Neuronal stem cell (in vitro differentiated cells): ENCODE results near the gene CEL.

Source experiments
- DNase-seq: peaks from one replicate; pipeline ENCODE4 v3.0.0-alpha.2; 2013; ENCODE audit warnings: low spot score
- H2AFZ ChIP-seq: one replicate; pipeline ENCODE4 v1.6.1; 2013; ENCODE audit warnings: mild to moderate bottlenecking, low read length, inconsistent platforms
- H2AK5ac ChIP-seq: 2 replicates; pipeline ENCODE4 v1.6.1; 2013; ENCODE audit warnings: low read depth, mild to moderate bottlenecking, inconsistent platforms, low read length, moderate library complexity, mixed read lengths
- H2BK120ac ChIP-seq: 2 replicates; pipeline ENCODE4 v1.6.1; 2013; ENCODE audit warnings: low read depth, mild to moderate bottlenecking, inconsistent platforms, low read length, moderate library complexity, mixed read lengths
- H2BK12ac ChIP-seq: one replicate; pipeline ENCODE4 v1.6.1; 2013; ENCODE audit warnings: low read length, inconsistent platforms
- H2BK15ac ChIP-seq: 2 replicates; pipeline ENCODE4 v1.6.1; 2013; ENCODE audit warnings: mild to moderate bottlenecking, low read length, inconsistent platforms, mixed read lengths
- H2BK5ac ChIP-seq: one replicate; pipeline ENCODE4 v1.6.1; 2013; ENCODE audit warnings: inconsistent platforms, mild to moderate bottlenecking, low read length, moderate library complexity
- H3K14ac ChIP-seq: one replicate; pipeline ENCODE4 v1.6.1; 2013; ENCODE audit warnings: low read length, inconsistent platforms
- H3K18ac ChIP-seq: 2 replicates; pipeline ENCODE4 v1.6.1; 2013; ENCODE audit warnings: low read length, inconsistent platforms
- H3K23ac ChIP-seq: 2 replicates; pipeline ENCODE4 v1.6.1; 2013; ENCODE audit warnings: low read depth, mild to moderate bottlenecking, mixed read lengths, low read length, inconsistent platforms; ENCODE audit not compliant: poor library complexity
- H3K27ac ChIP-seq: replicated peaks from 3 replicates; pipeline ENCODE4 v1.5.1; 2013; ENCODE audit warnings: low read length, inconsistent platforms
- H3K27me3 ChIP-seq, 3 experiments: 2 replicates each; pipeline ENCODE4 v1.6.1; 2013; ENCODE audit warnings: low read length in 3 of 3, mild to moderate bottlenecking in 2 of 3, inconsistent platforms in 1 of 3, low read depth in 1 of 3, mixed read lengths in 1 of 3, moderate library complexity in 1 of 3; ENCODE audit not compliant: control insufficient read depth in 3 of 3, insufficient read depth in 3 of 3
- H3K36me3 ChIP-seq, 2 donors: replicated peaks in 1 of 2; 2 replicates each; pipeline ENCODE4 v1.6.1; 2013; ENCODE audit warnings: low read length in 2 of 2; ENCODE audit not compliant: control insufficient read depth in 2 of 2, insufficient read depth in 2 of 2
- H3K4ac ChIP-seq: 2 replicates; pipeline ENCODE4 v1.6.1; 2013; ENCODE audit warnings: inconsistent platforms, mild to moderate bottlenecking, low read length, moderate library complexity
- H3K4me1 ChIP-seq, 2 donors: 1 replicate in 1 of 2; 2 replicates in 1 of 2; pipeline ENCODE4 v1.6.1; 2013; ENCODE audit warnings: low read length in 2 of 2, low read depth in 1 of 2; ENCODE audit not compliant: control insufficient read depth in 2 of 2, insufficient read depth in 1 of 2
- H3K4me2 ChIP-seq: one replicate; pipeline ENCODE4 v1.6.1; 2013; ENCODE audit warnings: mild to moderate bottlenecking, low read length, inconsistent platforms; ENCODE audit not compliant: insufficient read depth, poor library complexity, severe bottlenecking
- H3K4me3 ChIP-seq, 2 donors: 2 replicates each; pipeline ENCODE4 v1.5.1; 2013; ENCODE audit warnings: low read length in 2 of 2, mild to moderate bottlenecking in 2 of 2, inconsistent platforms in 1 of 2, moderate library complexity in 1 of 2
- H3K79me1 ChIP-seq: one replicate; pipeline ENCODE4 v1.6.1; 2013; ENCODE audit warnings: low read depth, mild to moderate bottlenecking, inconsistent platforms, low read length, moderate library complexity
- H3K9ac ChIP-seq: one replicate; pipeline ENCODE4 v1.6.1; 2013; ENCODE audit warnings: mild to moderate bottlenecking, low read depth, low read length, inconsistent platforms; ENCODE audit not compliant: poor library complexity
- H3K9me3 ChIP-seq, 2 donors: replicated peaks in 1 of 2; 2 replicates each; pipeline versions ENCODE3 to v1.6.1; 2013; ENCODE audit warnings: low read length in 2 of 2, mild to moderate bottlenecking in 2 of 2, inconsistent platforms in 1 of 2, low read depth in 1 of 2, mixed read lengths in 1 of 2, moderate library complexity in 1 of 2; ENCODE audit not compliant: control insufficient read depth in 2 of 2, insufficient read depth in 1 of 2
- H4K8ac ChIP-seq: one replicate; pipeline ENCODE4 v1.6.1; 2013; ENCODE audit warnings: low read depth, mild to moderate bottlenecking, inconsistent platforms, low read length, moderate library complexity
- H4K91ac ChIP-seq: one replicate; pipeline ENCODE4 v1.6.1; 2013; ENCODE audit warnings: low read length, low read depth, mild to moderate bottlenecking, inconsistent platforms; ENCODE audit not compliant: poor library complexity
- WGBS, 2 donors: extraction: QIAGEN DNeasy Blood & Tissue Kit; methylation state at CpG; one replicate each; pipeline ENCODE4 v1.1.7; 2013; ENCODE audit warnings: missing lambda C conversion rate in 2 of 2, mixed read lengths in 1 of 2; ENCODE audit not compliant: insufficient read length in 2 of 2, insufficient replicate concordance in 1 of 2; ENCODE audit errors: extremely low coverage in 2 of 2; 5-methylcytosine and 5-hydroxymethylcytosine counted together

The CEL gene

DNA sequence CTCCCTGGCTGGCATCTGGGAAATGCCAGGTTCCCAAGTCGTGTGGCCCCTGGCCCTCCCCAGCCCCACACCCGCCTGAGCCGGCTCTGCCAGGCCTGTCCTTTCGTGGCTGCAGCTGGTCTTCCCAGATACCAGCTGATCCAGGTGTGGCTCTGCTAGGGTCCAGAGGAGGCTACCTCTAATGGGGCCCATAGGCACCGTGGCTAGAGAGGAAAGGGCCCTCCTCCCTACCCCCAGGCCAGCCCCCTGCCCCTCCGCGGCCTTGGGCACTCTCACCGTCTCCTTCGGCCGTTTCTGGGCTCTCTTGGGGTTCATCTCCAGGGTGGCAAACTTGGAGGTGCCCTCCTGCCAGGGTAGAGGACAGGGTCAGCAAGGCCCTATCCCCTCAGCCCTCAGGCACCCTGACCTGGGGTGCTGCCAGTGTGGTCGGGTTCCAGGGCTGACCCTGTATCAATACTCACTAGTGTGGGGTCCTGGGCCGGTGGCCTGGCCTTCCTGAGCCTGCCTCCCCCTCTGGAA, 42.3 kb downstream of the CEL start:
- no peak overlapping the region for H3K9ac ChIP-seq
- no peak overlapping the region for H3K18ac ChIP-seq
- H3K4me1 ChIP-seq: no peaks in the 10 kb centered on the region
- no peak overlapping the region for H2BK120ac ChIP-seq
- H3K4me3 ChIP-seq: no peak overlapping the region
- H2BK5ac ChIP-seq: no peak overlapping the region
- no peak overlapping the region for H3K4me2 ChIP-seq
- no peak overlapping the region for H2AFZ ChIP-seq
- peaks cover 75 to 97% of the 10 kb centered on the region in 2 donors for H3K36me3 ChIP-seq
- no peak for DNase-seq
- H3K23ac ChIP-seq: no peak overlapping the region
- no peak overlapping the region for H3K27ac ChIP-seq
- no CpG with 5 or more reads among the region's 12 CpGs for WGBS, 2 donors
- no peak overlapping the region for H4K91ac ChIP-seq
- H2BK12ac ChIP-seq: no peak overlapping the region
- H3K79me1 ChIP-seq: peaks cover 8% of the 10 kb centered on the region
- no peak overlapping the region for H2AK5ac ChIP-seq
- peaks cover 0 to 4% of the 10 kb centered on the region in 2 donors for H3K9me3 ChIP-seq
- no peak overlapping the region for H3K4ac ChIP-seq
- H3K14ac ChIP-seq: no peak overlapping the region
- H3K27me3 ChIP-seq: no peaks in the 10 kb centered on the region
- H2BK15ac ChIP-seq: no peak overlapping the region
- no peak overlapping the region for H4K8ac ChIP-seq

DNA sequence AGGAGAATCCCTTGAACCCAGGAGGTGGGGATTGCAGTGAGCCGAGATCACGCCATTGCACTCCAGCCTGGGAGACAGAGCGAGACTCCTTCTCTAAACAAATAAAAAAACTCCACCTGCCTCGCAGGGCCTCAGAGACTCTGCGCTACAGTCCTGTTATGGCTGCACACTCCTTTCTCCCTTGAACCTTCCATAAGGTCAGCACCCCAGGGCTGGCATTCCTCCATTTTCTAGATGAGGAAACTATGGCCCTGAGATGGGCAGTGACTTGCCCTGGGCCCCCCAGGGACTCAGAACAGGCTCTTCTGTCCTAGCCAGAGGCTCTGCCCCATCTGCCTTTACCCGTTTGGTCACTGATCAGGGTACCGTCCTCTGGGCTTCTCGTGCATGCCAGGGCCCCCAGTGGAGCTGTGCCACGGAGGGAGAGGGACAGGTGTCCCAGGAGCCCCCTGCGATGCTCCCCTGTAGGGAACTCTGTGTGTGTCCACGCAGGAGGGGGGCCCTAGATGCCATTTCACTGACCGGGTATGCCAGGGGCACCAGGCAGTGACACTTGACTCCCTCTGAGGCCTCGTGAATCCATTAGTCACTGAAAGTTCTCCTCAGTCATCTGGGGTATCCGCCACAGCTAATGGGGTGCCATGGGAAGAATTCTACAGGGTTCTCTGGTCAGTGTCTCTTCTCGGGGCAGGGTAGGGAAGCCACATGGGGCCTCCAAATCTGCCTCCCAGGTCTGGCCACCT, 43.1 kb downstream of the CEL start:
- H3K27me3 ChIP-seq: no peaks in the 10 kb centered on the region
- H3K27ac ChIP-seq: no peak overlapping the region
- no peak overlapping the region for H2BK12ac ChIP-seq
- no peak overlapping the region for H2AK5ac ChIP-seq
- no peak overlapping the region for H3K4me2 ChIP-seq
- peaks cover 0 to 2% of the 10 kb centered on the region in 2 donors for H3K9me3 ChIP-seq
- WGBS, 2 donors: no CpG with 5 or more reads among the region's 15 CpGs
- no peak overlapping the region for H3K9ac ChIP-seq
- H2AFZ ChIP-seq: no peak overlapping the region
- no peak overlapping the region for H3K14ac ChIP-seq
- peaks cover 70 to 97% of the 10 kb centered on the region in 2 donors for H3K36me3 ChIP-seq
- H3K4ac ChIP-seq: no peak overlapping the region
- no peak overlapping the region for H4K8ac ChIP-seq
- H2BK5ac ChIP-seq: no peak overlapping the region
- H3K18ac ChIP-seq: no peak overlapping the region
- no peak for DNase-seq
- no peaks in the 10 kb centered on the region for H3K4me1 ChIP-seq
- H3K23ac ChIP-seq: no peak overlapping the region
- H4K91ac ChIP-seq: no peak overlapping the region
- H3K4me3 ChIP-seq: no peak overlapping the region
- no peak overlapping the region for H2BK15ac ChIP-seq
- H3K79me1 ChIP-seq: peaks cover 8% of the 10 kb centered on the region
- H2BK120ac ChIP-seq: no peak overlapping the region

DNA sequence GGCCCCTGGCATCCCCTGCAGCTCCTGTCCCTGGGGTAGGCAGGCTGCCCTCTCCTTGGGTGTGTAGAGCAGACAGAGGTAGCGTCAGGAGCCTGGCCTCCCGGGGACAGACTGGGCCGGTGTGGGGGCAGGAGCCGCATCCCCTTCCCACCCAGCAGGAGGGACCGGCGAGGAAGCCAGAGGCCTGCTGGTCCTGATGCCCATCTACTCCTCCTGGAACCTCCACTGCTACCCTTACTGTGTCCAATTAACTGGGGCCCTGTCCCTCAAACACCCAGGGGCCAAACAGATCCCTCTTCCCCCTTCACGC, 43.6 kb downstream of the CEL start:
- Histone ChIP-seq H3K9ac (no peak overlapping the region), H3K9me3 (peaks cover 0 to 2% of the 10 kb centered on the region in 2 donors), H3K23ac (no peak overlapping the region), H4K8ac (no peak overlapping the region), H3K4ac (no peak overlapping the region), H2AFZ (no peak overlapping the region), H3K79me1 (peaks cover 8% of the 10 kb centered on the region), H3K4me1 (no peaks in the 10 kb centered on the region), H2BK5ac (no peak overlapping the region), H3K4me2 (no peak overlapping the region), H2AK5ac (no peak overlapping the region), H3K4me3 (no peak overlapping the region), H2BK15ac (no peak overlapping the region), H4K91ac (no peak overlapping the region), H3K18ac (no peak overlapping the region), H2BK12ac (no peak overlapping the region), H3K27me3 (no peaks in the 10 kb centered on the region), H2BK120ac (no peak overlapping the region), H3K14ac (no peak overlapping the region), H3K27ac (no peak overlapping the region), H3K36me3 (peaks cover 70 to 97% of the 10 kb centered on the region in 2 donors)
- DNase-seq: no peak
- WGBS, 2 donors: no CpG with 5 or more reads among the region's 7 CpGs

DNA sequence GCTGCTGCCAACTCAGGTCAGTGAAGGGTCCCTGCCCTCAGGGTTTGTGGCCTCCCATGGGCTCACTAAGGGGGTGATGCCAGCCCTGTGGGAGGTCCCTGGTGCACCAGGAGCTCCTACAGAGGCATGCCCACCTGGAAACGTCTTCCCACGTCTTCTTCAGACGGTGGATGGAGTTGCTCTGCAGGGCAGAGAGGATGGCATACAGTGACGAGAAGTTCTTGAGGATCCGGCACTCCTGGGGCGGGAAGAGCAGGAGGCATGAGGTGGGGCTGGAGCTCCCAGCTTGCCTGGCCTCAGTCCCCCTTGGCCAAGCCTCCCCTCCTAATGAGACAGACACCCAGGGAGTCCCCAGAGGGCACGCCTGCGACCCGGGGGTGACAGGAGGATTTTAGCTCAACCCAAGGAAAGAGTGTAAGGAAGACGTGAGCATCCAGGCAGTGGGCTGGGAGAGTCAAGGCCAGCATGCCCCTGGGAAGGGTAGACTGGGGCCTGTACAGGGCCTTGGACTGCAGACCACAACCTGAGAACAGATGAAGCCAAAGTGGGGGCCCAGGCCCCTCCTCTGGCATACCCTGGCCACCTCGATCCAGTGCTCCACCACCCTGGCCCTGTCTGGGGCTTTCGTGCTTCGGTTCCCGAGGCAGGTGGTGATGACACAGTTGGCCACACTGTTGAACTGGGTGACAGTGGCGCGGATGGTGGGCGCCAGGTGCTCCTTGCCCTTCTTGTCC, 44.9 kb downstream of the CEL start:
- H3K23ac ChIP-seq: no peak overlapping the region

More for the DNA sequence above, 44.9 kb downstream of the CEL start:
- Histone ChIP-seq H3K4me1 (no peaks in the 10 kb centered on the region), H2AK5ac (no peak overlapping the region), H2BK5ac (no peak overlapping the region), H4K8ac (no peak overlapping the region), H3K4me3 (no peak overlapping the region), H3K9me3 (peaks cover 0 to 2% of the 10 kb centered on the region in 2 donors), H3K27me3 (no peaks in the 10 kb centered on the region), H3K9ac (no peak overlapping the region), H3K18ac (no peak overlapping the region), H4K91ac (no peak overlapping the region), H3K14ac (no peak overlapping the region), H3K4me2 (no peak overlapping the region), H3K36me3 (peaks cover 62 to 95% of the 10 kb centered on the region in 2 donors), H2BK12ac (no peak overlapping the region), H3K79me1 (peaks cover 6% of the 10 kb centered on the region), H3K4ac (no peak overlapping the region), H2BK120ac (no peak overlapping the region), H3K27ac (no peak overlapping the region), H2AFZ (no peak overlapping the region), H2BK15ac (no peak overlapping the region)
- WGBS, 2 donors: no CpG with 5 or more reads among the region's 17 CpGs
- DNase-seq: no peak
